ENCODE measurements around the gene RABL3. TPM values are rescaled to one million over a fixed set of nuclear protein-coding genes. Genes with fewer than 3 reads are reported as not detected.
"Not testable (repeated sequence)": the region's sequence is repeated elsewhere in the genome, so short reads cannot be mapped to it uniquely, and the experiment has no call there.

Gene RABL3
- total and polyA plus RNA-seq, 7 donors, result 10.3 to 34.0 (median 22.5) TPM

DNA sequence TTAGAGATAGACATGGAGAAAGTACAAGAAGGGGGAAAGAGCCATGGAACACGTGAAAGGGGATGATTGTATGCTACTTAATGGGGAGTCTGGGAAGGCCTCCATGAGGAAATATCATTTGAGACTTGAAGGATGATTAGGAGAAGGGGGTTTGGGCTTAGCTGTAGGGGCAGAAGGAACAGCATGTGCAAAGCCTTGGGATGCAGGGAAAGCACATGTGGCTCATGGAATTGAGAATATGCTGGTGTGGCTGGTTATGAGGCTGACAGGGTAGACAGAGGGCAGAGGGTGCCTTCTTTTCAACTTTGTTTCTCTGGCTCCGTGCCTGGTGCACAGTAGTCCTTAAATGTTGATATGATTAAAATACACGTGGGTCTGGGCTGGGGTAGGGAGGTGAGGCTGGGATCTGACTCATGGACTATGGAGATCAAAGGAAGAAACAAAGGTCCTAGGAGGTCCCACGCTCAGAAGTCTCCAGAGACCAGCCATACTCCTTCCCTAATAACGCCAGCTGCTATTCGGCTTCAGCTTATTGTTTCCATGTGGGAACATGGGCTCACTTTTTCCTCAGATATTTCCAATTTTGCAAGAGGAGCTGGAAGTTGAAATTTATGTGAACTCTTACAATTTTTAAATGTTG lies 1.4 kb upstream of the RABL3 start:
- 43 to 45% (median 43%) methylated on average over 6 of the region's 6 CpGs for WGBS, 3 donors
- no peaks in the 10 kb centered on the region for H3K9me3 ChIP-seq
- TF ChIP-seq, protein P1, sequence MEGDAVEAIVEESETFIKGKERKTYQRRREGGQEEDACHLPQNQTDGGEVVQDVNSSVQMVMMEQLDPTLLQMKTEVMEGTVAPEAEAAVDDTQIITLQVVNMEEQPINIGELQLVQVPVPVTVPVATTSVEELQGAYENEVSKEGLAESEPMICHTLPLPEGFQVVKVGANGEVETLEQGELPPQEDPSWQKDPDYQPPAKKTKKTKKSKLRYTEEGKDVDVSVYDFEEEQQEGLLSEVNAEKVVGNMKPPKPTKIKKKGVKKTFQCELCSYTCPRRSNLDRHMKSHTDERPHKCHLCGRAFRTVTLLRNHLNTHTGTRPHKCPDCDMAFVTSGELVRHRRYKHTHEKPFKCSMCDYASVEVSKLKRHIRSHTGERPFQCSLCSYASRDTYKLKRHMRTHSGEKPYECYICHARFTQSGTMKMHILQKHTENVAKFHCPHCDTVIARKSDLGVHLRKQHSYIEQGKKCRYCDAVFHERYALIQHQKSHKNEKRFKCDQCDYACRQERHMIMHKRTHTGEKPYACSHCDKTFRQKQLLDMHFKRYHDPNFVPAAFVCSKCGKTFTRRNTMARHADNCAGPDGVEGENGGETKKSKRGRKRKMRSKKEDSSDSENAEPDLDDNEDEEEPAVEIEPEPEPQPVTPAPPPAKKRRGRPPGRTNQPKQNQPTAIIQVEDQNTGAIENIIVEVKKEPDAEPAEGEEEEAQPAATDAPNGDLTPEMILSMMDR (IDR thresholded peaks at IDR 0.05), result no peak
- peaks cover 12% of the 10 kb centered on the region for H3K4me1 ChIP-seq
- intact Hi-C loops (cut with DNase I), result loop anchor here (5.0 kb wide), 1 partner anchor 146 kb away; the partner anchor contains the start of gene NDUFB4 (in 2 of the 2)
- peak overlapping the region; percentile 95 for H3K27ac ChIP-seq
- no peaks in the 10 kb centered on the region for H3K27me3 ChIP-seq (ENCODE audit: insufficient read depth in 3 of 3, low read length in 2 of 3)
- peak overlapping the region; percentile 80 for H3K4me3 ChIP-seq
- ATAC-seq, result no peak
- no peaks in the 10 kb centered on the region for H3K36me3 ChIP-seq (ENCODE audit: insufficient read depth in 1 of 2, low read depth in 1 of 2)
- DNase-seq, result no peak

DNA sequence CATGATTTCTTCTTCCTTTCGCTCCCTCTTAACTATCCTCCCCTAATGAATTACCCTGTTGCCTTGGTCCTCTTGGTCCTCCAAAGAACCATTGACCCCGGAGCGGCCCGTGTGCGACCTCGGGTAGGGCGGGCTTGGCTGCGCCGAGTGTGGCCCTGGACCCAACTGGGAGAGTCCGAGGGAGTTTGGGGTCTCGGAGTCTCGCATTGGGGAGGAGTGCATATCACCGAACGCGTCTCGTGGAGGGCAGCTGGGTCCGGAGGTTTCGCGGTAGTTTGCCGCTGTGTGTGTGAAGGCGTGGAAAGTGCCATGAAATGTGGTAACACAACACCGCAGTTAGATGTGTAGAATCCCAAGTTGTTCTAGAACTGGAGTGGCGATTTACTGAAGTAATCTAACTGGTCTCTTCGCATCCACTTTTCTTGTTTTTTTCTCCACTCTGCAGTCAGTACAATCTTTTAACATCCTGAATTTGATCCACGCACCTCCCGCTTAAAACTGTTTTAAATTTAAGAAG lies 591 bp upstream of the RABL3 start:
- H3K4me1 ChIP-seq, result peaks cover 12% of the 10 kb centered on the region
- intact Hi-C loops (cut with DNase I), result loop anchor here (5.0 kb wide), 1 partner anchor 146 kb away; the partner anchor contains the start of gene NDUFB4 (in 2 of the 2)
- H3K4me3 ChIP-seq, result peak overlapping the region; percentile 80
- no peaks in the 10 kb centered on the region for H3K27me3 ChIP-seq (ENCODE audit: insufficient read depth in 3 of 3, low read length in 2 of 3)
- no peaks in the 10 kb centered on the region for H3K36me3 ChIP-seq (ENCODE audit: insufficient read depth in 1 of 2, low read depth in 1 of 2)
- ATAC-seq, result peak; percentile 32 to 61 (median 43)
- 0 to 1% (median 0%) methylated on average over 26 of the region's 26 CpGs for WGBS, 3 donors
- DNase-seq, result peak in 1 of 2 donors; percentile 62
- peak overlapping the region; percentile 95 for H3K27ac ChIP-seq
- H3K9me3 ChIP-seq, result no peaks in the 10 kb centered on the region
- TF ChIP-seq, protein P1 (IDR thresholded peaks at IDR 0.05), result no peak

DNA sequence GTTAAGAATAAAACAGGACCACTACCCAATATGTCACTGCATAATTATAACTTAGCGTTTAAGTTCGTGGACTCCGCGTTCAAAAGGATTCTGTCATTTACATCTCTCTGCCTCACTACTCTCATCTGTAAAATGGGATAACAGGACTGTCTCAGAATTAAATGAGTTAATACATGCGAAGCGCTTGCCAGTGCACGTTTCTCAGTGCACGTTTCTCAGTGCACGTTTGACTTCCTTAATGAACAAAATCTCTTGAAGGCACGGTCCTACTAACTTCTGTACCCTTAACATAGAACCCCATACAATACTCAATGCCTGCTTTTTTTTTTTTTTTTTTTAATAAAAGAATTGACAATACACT lies 499 bp downstream of the RABL3 start:
- ATAC-seq, result peak in 1 of 4 donors; percentile 28
- DNase-seq, result no peak
- Histone ChIP-seq H3K4me3 (peak overlapping the region; percentile 80), H3K36me3 (ENCODE audit: insufficient read depth in 1 of 2, low read depth in 1 of 2) (no peaks in the 10 kb centered on the region), H3K27ac (peak overlapping the region; percentile 95), H3K27me3 (ENCODE audit: insufficient read depth in 3 of 3, low read length in 2 of 3) (no peaks in the 10 kb centered on the region), H3K9me3 (peaks cover 8% of the 10 kb centered on the region), H3K4me1 (peaks cover 12% of the 10 kb centered on the region)
- TF ChIP-seq, protein P1 (IDR thresholded peaks at IDR 0.05), result no peak
- WGBS, 3 donors, result 6 to 10% (median 10%) methylated on average over 10 of the region's 10 CpGs
- intact Hi-C loops (cut with DNase I), result loop anchor here (5.0 kb wide), 1 partner anchor 145 kb away; the partner anchor contains the start of gene NDUFB4 (in 2 of the 2)

DNA sequence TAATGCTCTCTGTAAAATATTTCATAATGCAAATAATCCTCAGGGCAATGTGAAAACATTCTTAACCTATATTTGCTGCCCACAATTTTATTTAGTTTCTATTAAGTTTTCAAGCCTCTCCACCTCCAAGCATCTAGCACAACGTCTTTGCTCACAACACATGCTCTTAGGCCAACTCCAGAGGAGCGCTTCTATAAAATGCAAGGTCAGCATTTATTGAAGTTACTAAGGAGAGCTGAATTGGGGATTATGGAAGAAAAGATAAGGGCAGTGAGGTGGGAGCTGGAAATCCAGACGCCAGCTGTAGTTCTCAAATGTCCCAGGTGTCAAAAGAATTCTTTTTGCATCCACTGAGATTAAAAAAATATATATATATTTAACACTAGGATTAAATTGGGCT lies 996 bp downstream of the RABL3 start:
- Histone ChIP-seq H3K4me1 (peaks cover 12% of the 10 kb centered on the region), H3K27ac (no peak overlapping the region), H3K4me3 (peak overlapping the region; percentile 80), H3K36me3 (ENCODE audit: insufficient read depth in 1 of 2, low read depth in 1 of 2) (no peaks in the 10 kb centered on the region), H3K9me3 (peaks cover 8% of the 10 kb centered on the region), H3K27me3 (ENCODE audit: insufficient read depth in 3 of 3, low read length in 2 of 3) (no peaks in the 10 kb centered on the region)
- DNase-seq (no peak), ATAC-seq (no peak)
- intact Hi-C loops (cut with DNase I), result loop anchor here (5.0 kb wide), 1 partner anchor 144 kb away; the partner anchor contains the start of gene NDUFB4 (in 2 of the 2)
- WGBS, 3 donors, result 62 to 70% (median 63%) methylated on average over 3 of the region's 3 CpGs
- TF ChIP-seq, protein P1 (IDR thresholded peaks at IDR 0.05), result no peak

DNA sequence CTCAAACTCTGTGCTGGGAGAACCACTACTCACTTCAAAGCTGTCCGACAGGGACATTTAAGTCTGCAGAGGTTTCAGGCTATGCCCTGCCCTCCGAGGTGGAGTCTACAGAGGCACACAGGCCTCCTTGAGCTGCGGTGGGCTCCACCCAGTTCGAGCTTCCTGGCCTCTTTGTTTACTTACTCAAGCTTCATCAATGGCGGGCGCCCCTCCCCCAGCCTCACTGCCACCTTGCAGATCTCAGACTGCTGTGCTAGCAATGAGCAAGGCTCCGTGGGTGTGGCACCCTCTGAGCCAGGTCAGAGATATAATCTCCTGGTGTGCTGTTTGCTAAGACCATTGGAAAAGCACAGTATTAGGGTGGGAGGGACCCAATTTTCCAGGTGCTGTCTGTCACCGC lies 4.3 kb downstream of the RABL3 start:
- H3K27me3 ChIP-seq (ENCODE audit: insufficient read depth in 3 of 3, low read length in 2 of 3); intact Hi-C loops (cut with DNase I); H3K4me1 ChIP-seq; H3K9me3 ChIP-seq; H3K27ac ChIP-seq; ATAC-seq; H3K4me3 ChIP-seq; H3K36me3 ChIP-seq (ENCODE audit: insufficient read depth in 1 of 2, low read depth in 1 of 2); DNase-seq: not testable (repeated sequence)
- WGBS, 3 donors, result 96 to 99% (median 99%) methylated on average over 8 of the region's 8 CpGs
